HCT116 (cell line): ENCODE results near the gene AFAP1. TPM values are rescaled to one million over a fixed set of nuclear protein-coding genes. Genes with fewer than 3 reads are reported as not detected.

Experiments
- ATAC-seq: fragments of 200-7000 bp; cut with Tn5 transposase; 2 replicates; pipeline ENCODE4 v1.9.1; 2020; ENCODE audit warnings: mild to moderate bottlenecking, moderate library complexity
- BruUV-seq: library from RNA; stranded (reverse); fragments of 400-500 nt; replicated peaks from 2 replicates; lab custom pipeline; 2021; lab: Mats Ljungman, UMichigan
- CTCF ChIA-PET: fragments of 300-600 bp; sonication (Branson Sonifier 250); formaldehyde crosslinking; loops from one replicate; lab custom pipeline; 2021; ENCODE audit warnings: antibody characterized with exemption; lab: Charles Lee
- POLR2A ChIA-PET: fragments of 300-600, 350-600 bp; sonication (Branson Sonifier 250); formaldehyde crosslinking; loops from one replicate; lab custom pipeline; 2021; ENCODE audit warnings: antibody characterized with exemption; lab: Charles Lee
- RAD21 ChIA-PET, 2 experiments: fragments of 300-600 bp; sonication (Branson Sonifier 250); formaldehyde crosslinking; loops; one replicate each; lab custom pipeline; 2023; ENCODE audit warnings: low total read pairs in 2 of 2; ENCODE audit not compliant: uncharacterized antibody in 2 of 2, unreplicated experiment in 2 of 2, low non-redundant PET in 1 of 2; lab: Charles Lee
- DNase-seq: peaks from one replicate; pipeline ENCODE4 v3.0.0-alpha.2; 2010; ENCODE audit warnings: low read depth, low spot score
- H2AFZ ChIP-seq: fragments of 200-600 bp; shearing (Covaris generic), sonication (generic); 2 replicates; pipeline ENCODE4 v1.6.1; 2017; ENCODE audit warnings: low read depth, mixed run types, mixed read lengths, antibody characterized with exemption, low read length; ENCODE audit not compliant: poor library complexity, severe bottlenecking
- H3K27ac ChIP-seq: 2 replicates; pipeline ENCODE4 v1.5.1; 2012; ENCODE audit warnings: low read depth, low read length
- H3K27me3 ChIP-seq: fragments of 200-600 bp; sonication (generic); 2 replicates; pipeline ENCODE4 v1.6.1; 2016; ENCODE audit warnings: mixed run types, low read length, mixed read lengths; ENCODE audit not compliant: insufficient read depth
- H3K36me3 ChIP-seq, 2 experiments: fragments of 200-500 bp in 1 of 2; fragments of 200-600 bp in 1 of 2; sonication (Bioruptor generic) in 1 of 2; sonication (generic) in 1 of 2; 2 replicates each; pipeline versions ENCODE4 v1.5.1 to v1.6.1; 2014 to 2016; ENCODE audit warnings: low read length in 2 of 2, inconsistent platforms in 1 of 2, mixed read lengths in 1 of 2, mixed run types in 1 of 2; ENCODE audit not compliant: insufficient read depth in 2 of 2, control insufficient read depth in 1 of 2
- H3K4me1 ChIP-seq, 2 experiments: fragments of 200-600 bp in 1 of 2; sonication (generic) in 1 of 2; 2 replicates each; pipeline versions ENCODE4 v1.5.1 to v1.6.1; 2012 to 2017; ENCODE audit warnings: low read length in 2 of 2, inconsistent platforms in 1 of 2, mild to moderate bottlenecking in 1 of 2, mixed read lengths in 1 of 2, mixed run types in 1 of 2, moderate library complexity in 1 of 2; ENCODE audit not compliant: insufficient read depth in 2 of 2, control insufficient read depth in 1 of 2
- H3K4me2 ChIP-seq: fragments of 200-600 bp; sonication (generic); 2 replicates; pipeline ENCODE4 v1.6.1; 2017; ENCODE audit warnings: mixed run types, low read length, mixed read lengths
- H3K4me3 ChIP-seq, 2 experiments: fragments of 200-600 bp in 1 of 2; sonication (generic) in 1 of 2; replicated peaks in 1 of 2; 2 replicates each; pipeline ENCODE4 v1.5.1; 2011 to 2016; ENCODE audit warnings: low read length in 2 of 2, control low read depth in 1 of 2, low read depth in 1 of 2, mild to moderate bottlenecking in 1 of 2, mixed read lengths in 1 of 2, mixed run types in 1 of 2
- H3K79me2 ChIP-seq: fragments of 200-600 bp; sonication (generic); 2 replicates; pipeline ENCODE4 v1.6.1; 2017; ENCODE audit warnings: mild to moderate bottlenecking, mixed run types, low read length, moderate library complexity, mixed read lengths; ENCODE audit not compliant: insufficient read depth
- H3K9ac ChIP-seq: fragments of 200-600 bp; sonication (generic); 2 replicates; pipeline ENCODE4 v1.6.1; 2016; ENCODE audit warnings: low read length, mixed read lengths
- H3K9me2 ChIP-seq: fragments of 200-600 bp; sonication (generic), shearing (Covaris generic); 2 replicates; pipeline ENCODE4 v1.6.1; 2017; ENCODE audit warnings: mixed run types, mild to moderate bottlenecking, moderate library complexity; ENCODE audit not compliant: insufficient read depth
- H3K9me3 ChIP-seq, 2 experiments: fragments of 200-500 bp in 1 of 2; fragments of 200-600 bp in 1 of 2; sonication (Bioruptor generic) in 1 of 2; sonication (generic) in 1 of 2; 2 replicates each; pipeline ENCODE4 v1.6.1; 2014 to 2017; ENCODE audit warnings: low read length in 2 of 2, mixed read lengths in 2 of 2, inconsistent platforms in 1 of 2, low read depth in 1 of 2, mild to moderate bottlenecking in 1 of 2, mixed run types in 1 of 2, moderate library complexity in 1 of 2; ENCODE audit not compliant: control insufficient read depth in 1 of 2, insufficient read depth in 1 of 2
- H4K20me1 ChIP-seq: fragments of 200-600 bp; sonication (generic), shearing (Covaris generic); 2 replicates; pipeline ENCODE4 v1.6.1; 2017; ENCODE audit warnings: mixed run types, mild to moderate bottlenecking, moderate library complexity; ENCODE audit not compliant: insufficient read depth
- ATF3 ChIP-seq: IDR thresholded peaks from 2 replicates; pipeline ENCODE4 v1.6.1; 2012
- CBX3 ChIP-seq: IDR thresholded peaks from 2 replicates; pipeline ENCODE4 v1.6.1; 2012; ENCODE audit warnings: low read depth
- CEBPB ChIP-seq: IDR thresholded peaks from 2 replicates; pipeline ENCODE4 v1.6.1; 2012; ENCODE audit warnings: low read depth
- EGR1 ChIP-seq: IDR thresholded peaks from 2 replicates; pipeline ENCODE4 v1.6.1; 2012; ENCODE audit warnings: low read depth
- ELF1 ChIP-seq: IDR thresholded peaks from 2 replicates; pipeline ENCODE4 v1.6.1; 2012; ENCODE audit warnings: low read depth, borderline replicate concordance
- EZH2 ChIP-seq: fragments of 200-600 bp; sonication (generic); IDR thresholded peaks from 2 replicates; pipeline ENCODE4 v1.6.1; 2017; ENCODE audit warnings: antibody characterized with exemption, mixed run types
- EZH2phosphoT487 ChIP-seq: fragments of 200-600 bp; IDR thresholded peaks from 2 replicates; pipeline ENCODE4 v1.6.1; 2018; ENCODE audit warnings: antibody characterized with exemption, borderline replicate concordance
- MAX ChIP-seq: IDR thresholded peaks from 2 replicates; pipeline ENCODE4 v1.6.1; 2012
- POLR2A ChIP-seq: IDR thresholded peaks from 2 replicates; pipeline ENCODE4 v1.7.0; 2011; ENCODE audit warnings: borderline replicate concordance; ENCODE audit not compliant: insufficient read depth, insufficient read length; ENCODE audit errors: extremely low read depth
- REST ChIP-seq: IDR thresholded peaks from 2 replicates; pipeline ENCODE4 v1.6.1; 2012; ENCODE audit warnings: low read depth
- SIN3A ChIP-seq: IDR thresholded peaks from 2 replicates; pipeline ENCODE4 v1.6.1; 2012; ENCODE audit warnings: low read depth
- SP1 ChIP-seq: IDR thresholded peaks from 2 replicates; pipeline ENCODE4 v1.6.1; 2012; ENCODE audit warnings: low read depth
- SRF ChIP-seq: IDR thresholded peaks from 2 replicates; pipeline ENCODE4 v1.6.1; 2012; ENCODE audit warnings: low read depth
- YY1 ChIP-seq: IDR thresholded peaks from 2 replicates; pipeline ENCODE4 v1.6.1; 2011; ENCODE audit warnings: low read length, low read depth, moderate library complexity, mild to moderate bottlenecking; ENCODE audit not compliant: insufficient replicate concordance; ENCODE audit errors: extremely low read depth
- intact Hi-C: fragments of 100-400 bp; cut with micrococcal nuclease; formaldehyde crosslinking; loops from 2 replicates; pipeline ENCODE4 v1.10.0; 2022
- total RNA-seq: library from RNA; stranded (reverse); gene quantifications from one replicate; pipeline ENCODE4 v1.2.1, GENCODE V29; 2021; ENCODE audit not compliant: unreplicated experiment

The AFAP1 gene
- total RNA-seq, 1 experiment from 2014 or later: 19.4 TPM

- no peak overlapping the region for H2AFZ ChIP-seq
- H3K27ac ChIP-seq: no peak overlapping the region
- intact Hi-C loops: no loop called here
- H3K9me3 ChIP-seq: 0 out of 4 replicates have a peak, but pooled peaks cover 3% of the 10 kb centered on the region in 2 experiments
- H3K79me2 ChIP-seq: no peaks in the 10 kb centered on the region
- DNase-seq (no peak), ATAC-seq (no peak)
- POLR2A ChIA-PET: interaction anchor here (1.3 kb wide), 1 partner anchor 9 kb away, joined by 3 read pairs; no protein-coding TSS in a partner anchor
- H3K9me2 ChIP-seq: no peaks in the 10 kb centered on the region
- no peak overlapping the region for H3K9ac ChIP-seq
- H3K4me1 ChIP-seq: no peaks in the 10 kb centered on the region
- no peak for TF ChIP-seq ELF1
- no peak for TF ChIP-seq EZH2phosphoT487
- TF ChIP-seq SRF: no peak
- TF ChIP-seq MAX: no peak
- CTCF ChIA-PET: no interaction called here
- no peak overlapping the region for H3K4me3 ChIP-seq
- no peaks in the 10 kb centered on the region for H3K27me3 ChIP-seq
- RAD21 ChIA-PET: no interaction called here
- no peak overlapping the region for H3K4me2 ChIP-seq
- H4K20me1 ChIP-seq: no peaks in the 10 kb centered on the region
- H3K36me3 ChIP-seq: no peaks in the 10 kb centered on the region
- no TSS peak for BruUV-seq
These were observed 10.1 kb upstream of the AFAP1 start for GRCh38 chr4:7949759-7950158.

- no peaks in the 10 kb centered on the region for H3K9me3 ChIP-seq
- no TSS peak for BruUV-seq
- no peaks in the 10 kb centered on the region for H4K20me1 ChIP-seq
- intact Hi-C loops: no loop called here
- no peak overlapping the region for H2AFZ ChIP-seq
- DNase-seq: no peak
- RAD21 ChIA-PET: no interaction called here
- no peaks in the 10 kb centered on the region for H3K79me2 ChIP-seq
- no peaks in the 10 kb centered on the region for H3K9me2 ChIP-seq
- H3K9ac ChIP-seq: no peak overlapping the region
- no peaks in the 10 kb centered on the region for H3K36me3 ChIP-seq
- no peak overlapping the region for H3K27ac ChIP-seq
- no peak overlapping the region for H3K4me3 ChIP-seq
- H3K4me1 ChIP-seq: no peaks in the 10 kb centered on the region
- no peak for ATAC-seq
- no peaks in the 10 kb centered on the region for H3K27me3 ChIP-seq
- H3K4me2 ChIP-seq: no peak overlapping the region
- CTCF ChIA-PET: no interaction called here
- POLR2A ChIA-PET: no interaction called here
- TF ChIP-seq CEBPB (no peak), EZH2 (no peak), ATF3 (no peak), SRF (no peak), CBX3 (no peak), MAX (no peak), EGR1 (no peak), SP1 (no peak), SIN3A (no peak), POLR2A (no peak), YY1 (no peak), REST (no peak)
These were observed 8.3 kb upstream of the AFAP1 start for GRCh38 chr4:7947927-7948326.
